Motor neuron (in vitro differentiated cells): ENCODE results near the gene EMC10. TPM values are rescaled to one million over a fixed set of nuclear protein-coding genes. Genes with fewer than 3 reads are reported as not detected.

Experiments used
- ATAC-seq, 8 experiments: fragments of 200-7000 bp; cut with Tn5 transposase; replicated peaks in 6 of 8; 2 replicates each; pipeline ENCODE4 v1.8.0; 2021; ENCODE audit warnings: mild to moderate bottlenecking in 8 of 8, moderate library complexity in 8 of 8
- H3K27ac ChIP-seq, 2 donors: fragments of 250-450 bp; sonication (Bioruptor Pico); 2 replicates each; pipeline ENCODE4 v1.9.0; 2021; ENCODE audit warnings: antibody characterized with exemption in 2 of 2, mild to moderate bottlenecking in 2 of 2, moderate library complexity in 1 of 2
- H3K4me1 ChIP-seq, 2 donors: fragments of 250-450 bp; sonication (Bioruptor Pico); replicated peaks in 1 of 2; 2 replicates each; pipeline ENCODE4 v1.6.1; 2021; ENCODE audit warnings: antibody characterized with exemption in 2 of 2, mild to moderate bottlenecking in 2 of 2, moderate library complexity in 1 of 2
- H3K4me3 ChIP-seq, 5 donors: fragments of 250-450 bp; sonication (Bioruptor Pico); 2 replicates each; pipeline ENCODE4 v1.9.0; 2021; ENCODE audit warnings: antibody characterized with exemption in 5 of 5, mild to moderate bottlenecking in 5 of 5, moderate library complexity in 4 of 5
- WGBS, 10 experiments: fragments of 450-650 bp; shearing (Covaris generic); methylation state at CpG; one replicate each; pipeline ENCODE4 v1.0.0; 2022; 5-methylcytosine and 5-hydroxymethylcytosine counted together
- in situ Hi-C, 9 experiments: fragments of 400-800 bp; cut with MboI; loops; one replicate each; pipeline ENCODE4 v1.15.0; 2021; ENCODE audit warnings: low sequenced_read_pairs in 9 of 9, low pct_unique_long_range_greater_than_20kb in 2 of 9; ENCODE audit not compliant: unreplicated experiment in 9 of 9
- total RNA-seq, 8 experiments: library from RNA; unstranded; fragments of 300-600 nt; gene quantifications; 2 replicates each; pipeline versions ENCODE4 v1.2.3 to v1.2.4, GENCODE V29; 2022

Gene EMC10
- total RNA-seq, 8 experiments from 2014 or later, result 46.0 to 183 (median 90.3) TPM

DNA sequence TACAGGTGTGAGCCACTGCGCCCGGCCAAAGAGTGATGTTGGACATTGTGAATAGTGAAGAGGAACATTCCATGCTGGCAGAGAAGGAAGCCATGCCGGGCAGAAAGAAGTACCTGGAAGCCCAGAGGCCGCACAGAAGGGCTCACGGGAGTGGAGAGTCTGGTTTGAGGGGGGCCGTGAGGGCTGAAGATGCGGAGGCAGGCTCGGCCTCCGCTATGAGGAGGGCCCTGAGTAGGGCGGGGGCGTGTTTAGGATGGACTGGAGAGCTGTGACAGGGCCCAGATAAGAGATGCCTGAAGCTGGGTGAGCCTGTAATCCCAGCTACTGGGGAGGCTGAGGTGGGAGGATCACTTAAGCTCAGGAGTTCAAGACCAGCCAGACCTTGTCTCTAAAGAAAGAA is 33.1 kb downstream of the EMC10 start:
- H3K27ac ChIP-seq, result peak overlapping the region; percentile 92 to 93
- no peak overlapping the region for H3K4me3 ChIP-seq
- peaks cover 46 to 51% of the 10 kb centered on the region in 2 donors for H3K4me1 ChIP-seq
- in situ Hi-C loops, result no loop called here
- ATAC-seq, result no peak
- WGBS, 10 experiments, result 63 to 94% (median 84%) methylated on average over 2 to 3 of the region's 11 CpGs; no CpG with 5 or more reads in 6 of the 10 experiments

DNA sequence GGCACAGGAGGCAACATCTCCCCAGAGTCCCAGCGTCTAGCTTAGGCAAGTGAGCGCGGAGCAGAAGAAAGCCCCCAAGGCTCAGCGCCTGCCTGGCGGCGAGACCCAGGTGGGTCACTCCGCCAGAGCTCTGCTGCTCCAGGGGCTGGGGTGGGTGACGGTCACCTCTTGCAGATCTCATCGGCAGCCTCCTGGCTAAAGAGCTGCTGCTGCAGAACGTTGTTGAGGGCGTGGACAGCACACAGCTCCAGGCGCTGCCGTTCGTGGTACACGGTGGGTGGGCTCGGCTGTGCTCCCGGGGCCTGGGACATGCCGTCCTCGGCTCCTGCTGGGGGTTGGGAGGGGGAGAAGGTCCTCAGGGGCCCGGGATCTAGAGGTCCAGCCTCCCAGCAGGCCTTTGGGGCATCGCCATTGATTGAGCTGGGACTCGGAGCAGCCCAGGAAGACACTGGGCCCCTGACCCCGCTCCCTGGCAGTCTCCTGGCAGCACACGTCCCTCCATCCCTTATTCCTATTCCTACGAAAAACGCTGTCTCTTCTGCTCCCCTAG is 33.9 kb downstream of the EMC10 start:
- peaks cover 53 to 59% of the 10 kb centered on the region in 2 donors for H3K4me1 ChIP-seq
- ATAC-seq, result peak in 5 of 8 experiments; percentile 1 to 20 (median 12)
- in situ Hi-C loops, result no loop called here
- H3K4me3 ChIP-seq, result peak overlapping the region; percentile 18 to 42 (median 35)
- WGBS, 10 experiments, result 22% methylated on average over 4 of the region's 26 CpGs; no CpG with 5 or more reads in 9 of the 10 experiments
- peak overlapping the region; percentile 92 to 93 for H3K27ac ChIP-seq

DNA sequence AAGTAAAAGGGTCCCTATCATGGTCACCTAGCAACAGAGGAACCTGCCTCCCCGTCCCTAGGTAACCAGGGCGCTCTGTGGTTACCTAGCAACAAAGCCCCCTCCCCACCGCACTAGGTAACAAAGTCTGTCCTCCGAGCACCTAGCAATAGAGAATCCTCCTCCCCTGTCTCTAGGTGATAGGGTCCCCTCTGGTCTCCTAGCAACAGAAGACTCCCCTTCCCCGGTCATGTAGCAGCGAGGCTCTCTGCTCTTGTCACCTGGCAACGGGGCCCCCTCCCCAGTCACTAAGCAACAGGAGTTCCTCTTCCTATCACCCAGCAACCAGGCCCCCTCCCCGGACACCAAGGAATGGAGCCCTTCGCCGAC is 34.4 kb downstream of the EMC10 start:
- WGBS, 10 experiments, result 0 to 30% (median 0%) methylated on average over 1 to 5 of the region's 10 CpGs; no CpG with 5 or more reads in 4 of the 10 experiments
- Histone ChIP-seq H3K4me3 (peak overlapping the region; percentile 18 to 42 (median 35)), H3K27ac (peak overlapping the region; percentile 92 to 93), H3K4me1 (peaks cover 53 to 62% of the 10 kb centered on the region in 2 donors)
- in situ Hi-C loops, result no loop called here
- ATAC-seq, result peak in 5 of 8 experiments; percentile 63 to 77 (median 74)

DNA sequence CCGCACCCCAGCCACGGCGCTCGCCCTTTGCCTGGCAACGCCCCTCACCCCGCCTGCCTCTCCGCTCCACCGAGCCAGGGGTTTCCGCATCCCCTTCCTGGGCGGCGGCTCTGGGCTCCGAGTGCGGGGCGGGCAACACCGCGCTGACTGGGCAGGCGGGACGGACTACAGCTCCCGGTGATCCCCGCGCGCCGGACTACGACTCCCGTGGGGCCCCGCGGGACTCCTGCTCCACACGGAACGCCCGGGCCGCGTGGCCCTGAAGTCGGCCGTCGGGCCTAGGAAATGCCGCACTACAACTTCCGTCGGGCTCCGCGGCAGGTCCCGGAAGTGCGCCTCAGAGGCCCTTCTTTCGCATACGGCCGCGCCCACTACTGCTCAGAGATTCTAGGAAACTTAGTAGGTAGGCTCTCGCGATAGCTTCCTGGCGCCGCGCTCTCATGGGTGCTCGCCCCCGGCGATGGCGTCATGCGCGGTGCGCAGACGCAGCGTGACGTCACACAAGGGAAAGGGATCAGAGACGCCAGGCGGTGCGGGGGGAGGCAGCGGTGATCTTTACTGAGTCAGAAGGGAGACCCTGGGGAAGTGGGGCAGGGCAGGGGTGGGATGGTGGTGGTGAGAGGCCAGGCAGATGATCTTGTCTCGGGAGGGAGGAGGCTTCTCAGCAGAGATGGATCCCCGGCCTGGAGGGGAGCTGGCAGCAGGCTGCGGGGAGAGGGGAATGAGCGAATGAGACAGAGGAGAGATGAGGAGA is 34.9 kb downstream of the EMC10 start, which contains the start of gene JOSD2:
Gene JOSD2, minus strand, starts transcription at position 123 of the 754 bp plus-strand sequence. CDS start 760 bp downstream, outside the sequence.
- Histone ChIP-seq H3K27ac (peak within 1 kb of the TSS; percentile 92 to 93), H3K4me3 (peak within 1 kb of the TSS; percentile 27 to 42 (median 35)), H3K4me1 (peaks cover 53 to 62% of the 10 kb centered on the region in 2 donors)
- WGBS, 10 experiments, result 21% methylated on average over 15 of the region's 69 CpGs; no CpG with 5 or more reads in 9 of the 10 experiments
- in situ Hi-C loops, result no loop called here
- peak; percentile 74 to 95 (median 79) for ATAC-seq

DNA sequence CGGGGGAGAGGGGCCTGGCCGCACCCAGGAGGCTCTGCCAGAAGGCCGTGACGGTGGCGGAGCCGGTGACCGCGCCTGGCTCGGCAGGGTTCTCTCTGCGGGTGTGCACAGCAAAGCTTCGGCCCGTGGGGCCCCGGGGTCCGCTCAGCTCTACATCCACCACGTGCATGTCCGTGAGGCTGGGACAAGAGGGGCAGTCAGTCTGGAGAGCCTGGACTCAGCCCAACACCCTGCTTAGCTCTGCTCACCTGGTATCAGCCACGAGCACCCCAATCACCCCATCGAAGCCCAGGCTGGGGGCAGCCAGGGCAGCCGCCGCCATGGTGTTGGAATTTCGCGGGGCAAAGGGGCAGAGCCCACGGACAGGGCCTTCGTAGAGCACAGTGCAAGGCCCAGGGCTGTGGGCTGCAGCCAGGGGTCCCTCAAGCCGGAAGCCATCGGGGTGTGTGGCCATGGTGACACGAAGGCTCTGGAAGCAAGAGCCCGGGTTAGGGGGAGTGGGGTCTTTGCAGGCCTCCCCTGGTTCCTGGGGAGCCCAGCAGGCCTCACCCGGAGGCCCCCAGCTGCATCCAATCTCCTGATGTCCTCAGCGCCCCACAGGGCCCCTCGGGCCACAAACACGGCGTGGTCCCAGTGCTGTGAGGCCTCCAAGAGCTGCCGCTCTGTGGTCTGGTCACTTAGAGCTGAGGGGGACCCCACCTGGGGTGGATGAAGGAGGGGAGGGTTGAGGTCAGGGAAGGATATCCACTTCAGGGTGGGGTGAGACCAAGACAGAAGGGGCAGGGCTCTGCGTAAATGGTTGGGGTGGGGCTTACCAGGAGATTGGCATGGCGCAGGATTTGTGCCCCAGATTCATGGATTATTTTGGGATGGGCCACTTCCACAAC is 36.0 kb downstream of the EMC10 start:
- WGBS, 10 experiments, result 90 to 100% (median 100%) methylated on average over 2 to 14 of the region's 36 CpGs; no CpG with 5 or more reads in 6 of the 10 experiments
- in situ Hi-C loops, result no loop called here
- Histone ChIP-seq H3K4me3 (peak overlapping the region in 2 of 5 donors; percentile 33 to 38), H3K27ac (peak overlapping the region; percentile 86 to 92), H3K4me1 (peaks cover 53 to 62% of the 10 kb centered on the region in 2 donors)
- ATAC-seq, result no peak

DNA sequence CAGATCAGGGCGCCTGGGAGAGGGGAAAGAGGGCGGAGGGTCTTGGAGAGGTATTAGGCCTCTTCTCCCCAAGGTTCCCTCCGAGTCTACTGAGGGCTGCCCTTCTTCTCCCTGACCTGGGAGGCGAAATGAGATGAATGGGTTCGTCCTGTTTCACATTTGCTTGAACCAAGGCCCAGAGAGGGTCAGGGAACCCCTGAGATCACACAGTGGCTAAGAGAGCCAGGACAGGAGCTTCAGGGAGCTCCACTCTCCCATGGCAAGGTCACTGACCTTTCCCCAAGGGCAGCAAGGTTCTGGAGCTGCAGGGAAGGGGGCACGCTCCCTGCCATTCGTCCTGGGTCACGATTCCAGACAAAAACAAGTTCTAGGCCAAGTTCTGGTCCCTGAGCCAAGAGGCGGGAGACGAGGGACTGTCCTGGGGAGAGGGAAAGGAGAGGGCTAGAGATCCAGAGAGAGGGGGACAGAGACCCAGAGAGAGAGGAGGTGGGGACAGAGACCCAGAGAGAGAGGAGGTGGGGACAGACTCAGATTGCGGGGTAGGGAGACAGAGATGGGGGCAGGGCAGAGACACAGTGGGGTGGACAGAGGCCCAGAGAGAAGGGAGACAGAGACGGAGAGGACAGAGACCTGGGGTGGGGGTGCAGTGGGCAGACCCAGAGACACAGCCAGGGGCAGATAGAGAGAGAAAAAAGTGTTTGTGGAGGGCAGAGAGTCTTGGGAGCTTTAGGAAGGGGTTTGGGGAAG is 36.9 kb downstream of the EMC10 start:
- Histone ChIP-seq H3K4me1 (peaks cover 50 to 59% of the 10 kb centered on the region in 2 donors), H3K4me3 (no peak overlapping the region), H3K27ac (peak overlapping the region; percentile 87 to 92)
- no peak for ATAC-seq
- in situ Hi-C loops, result no loop called here
- WGBS, 10 experiments, result 45 to 93% (median 54%) methylated on average over 2 to 4 of the region's 12 CpGs; no CpG with 5 or more reads in 6 of the 10 experiments

DNA sequence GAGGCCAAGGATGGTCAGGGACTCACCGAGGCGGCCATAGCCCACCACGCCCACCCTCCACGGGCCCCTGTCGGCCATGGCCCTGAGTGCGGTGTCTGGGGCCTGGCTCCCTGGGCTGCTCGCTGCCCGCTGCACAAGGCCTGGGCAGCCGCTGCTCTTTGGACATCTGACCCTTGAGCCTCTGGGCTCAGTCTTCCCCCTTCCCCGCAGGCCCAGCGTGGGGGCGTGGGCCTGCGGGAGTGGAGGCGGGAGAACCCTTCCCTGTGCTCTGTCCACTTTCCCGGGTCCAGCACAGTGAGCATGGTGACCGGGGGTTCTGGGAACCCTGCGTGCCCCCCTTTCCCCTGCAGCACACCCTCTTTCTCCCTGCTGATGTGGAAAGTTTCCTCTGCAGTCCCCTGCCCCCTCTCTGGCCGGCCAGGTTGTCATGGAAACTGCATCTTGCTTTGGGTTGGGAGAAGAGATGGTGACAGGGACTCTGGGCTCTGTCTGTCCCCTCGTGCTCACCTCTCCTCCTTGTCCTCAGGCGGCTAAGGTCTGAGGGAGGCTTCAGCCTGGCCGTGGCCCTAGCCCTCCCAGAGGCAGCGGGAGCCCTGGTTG is 37.5 kb downstream of the EMC10 start, which contains the start of gene ASPDH:
Gene ASPDH, minus strand, starts transcription at position 168 of the 600 bp plus-strand sequence. Its CDS starts 90 bp downstream, at position 78.
- peak within 1 kb of the TSS; percentile 87 to 92 for H3K27ac ChIP-seq
- peaks cover 43 to 52% of the 10 kb centered on the region in 2 donors for H3K4me1 ChIP-seq
- 0 to 15% (median 0%) methylated on average over 1 to 7 of the region's 22 CpGs; no CpG with 5 or more reads in 7 of the 10 experiments for WGBS, 10 experiments
- in situ Hi-C loops, result no loop called here
- H3K4me3 ChIP-seq, result peak within 1 kb of the TSS in 1 of 5 donors; percentile 9
- no peak for ATAC-seq

DNA sequence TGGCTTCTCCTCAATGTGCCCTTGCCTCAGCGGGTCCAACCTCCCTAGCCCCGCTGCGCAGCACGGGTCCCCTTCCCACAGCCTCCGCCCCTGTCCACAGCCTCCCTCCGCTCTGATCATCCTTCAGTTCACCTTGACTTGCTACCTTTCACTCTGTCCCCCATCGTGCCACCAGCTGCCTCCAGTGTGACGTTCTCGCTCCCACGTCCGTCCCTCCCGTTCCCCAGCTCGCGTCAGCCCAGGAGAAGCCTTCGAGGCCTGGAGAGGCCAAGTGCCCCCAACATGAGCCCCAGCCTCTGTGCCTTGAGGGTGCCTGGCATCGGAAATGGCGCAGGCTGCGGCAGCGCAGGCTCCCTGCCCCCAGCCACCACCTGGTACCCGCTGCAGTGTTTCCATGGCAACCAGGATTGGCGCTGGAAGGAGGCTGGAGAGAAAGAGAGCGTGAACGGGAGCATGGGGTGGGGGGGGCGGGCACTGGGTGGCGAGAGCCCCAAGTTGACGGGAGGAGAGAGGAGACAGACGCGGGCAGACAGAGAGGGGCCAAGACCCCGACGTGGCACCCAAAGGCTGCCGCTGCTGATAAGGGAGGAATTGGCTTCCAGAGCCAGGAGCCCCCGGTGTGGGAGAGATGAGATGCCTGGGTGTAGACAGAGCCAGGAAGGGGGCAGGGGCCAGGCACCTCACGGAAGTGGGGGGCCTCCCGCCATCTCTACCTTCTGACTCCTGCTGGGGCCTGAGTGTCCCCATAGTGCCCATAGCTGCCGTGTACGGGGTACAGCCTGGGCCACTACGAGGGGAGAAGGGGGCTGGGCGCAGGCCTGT is 38.2 kb downstream of the EMC10 start:
- Histone ChIP-seq H3K4me3 (peak overlapping the region in 1 of 5 donors; percentile 9), H3K4me1 (peaks cover 36 to 45% of the 10 kb centered on the region in 2 donors), H3K27ac (peak overlapping the region; percentile 87 to 92)
- 50 to 70% (median 61%) methylated on average over 2 to 7 of the region's 38 CpGs; no CpG with 5 or more reads in 6 of the 10 experiments for WGBS, 10 experiments
- ATAC-seq, result no peak
- in situ Hi-C loops, result no loop called here

DNA sequence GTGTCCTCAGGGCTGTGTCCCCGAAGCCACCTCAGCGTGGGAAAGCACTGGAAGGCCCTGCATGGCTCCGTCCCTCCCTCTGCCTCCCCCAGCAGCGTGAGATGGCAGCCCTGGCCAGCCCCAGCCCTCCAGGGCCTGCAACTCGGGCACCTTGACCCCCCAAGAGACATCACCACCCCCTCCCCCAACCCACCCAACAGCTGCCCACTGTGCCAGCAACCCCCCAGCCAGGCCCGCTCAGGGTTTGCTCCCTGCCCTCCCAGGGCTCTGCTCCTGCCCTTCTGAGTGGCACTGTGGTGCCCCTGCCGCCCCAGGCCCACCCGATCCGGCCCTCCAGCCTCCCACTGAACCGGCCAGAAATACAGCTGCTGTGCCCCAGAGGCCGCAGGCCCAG is 38.9 kb downstream of the EMC10 start:
- Histone ChIP-seq H3K4me3 (no peak overlapping the region), H3K27ac (peak overlapping the region; percentile 32 to 87), H3K4me1 (peaks cover 30 to 39% of the 10 kb centered on the region in 2 donors)
- no peak for ATAC-seq
- WGBS, 10 experiments, result 70% methylated on average over 2 of the region's 11 CpGs; no CpG with 5 or more reads in 9 of the 10 experiments
- in situ Hi-C loops, result no loop called here

DNA sequence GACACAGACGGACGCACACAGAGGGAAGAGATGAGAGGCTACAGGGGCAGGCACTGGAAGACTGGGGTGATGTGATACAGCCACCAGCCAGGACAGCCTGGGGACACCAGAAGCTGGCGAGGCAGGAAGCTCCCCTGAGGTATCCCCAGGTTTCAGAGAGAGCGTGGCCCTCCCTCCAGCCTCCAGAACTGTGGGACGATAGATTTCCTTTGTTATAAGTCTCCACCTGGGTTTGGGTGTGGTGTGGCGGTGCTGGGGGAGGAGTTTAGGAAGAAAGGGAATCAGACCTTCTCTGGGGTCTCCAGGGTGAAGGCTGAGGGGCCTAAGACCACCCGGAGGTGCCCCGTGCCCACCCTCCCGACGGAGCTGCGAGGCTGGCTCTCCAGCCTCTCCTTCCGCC is 40.1 kb downstream of the EMC10 start:
- H3K4me3 ChIP-seq, result no peak overlapping the region
- no peak for ATAC-seq
- in situ Hi-C loops, result no loop called here
- peaks cover 30 to 37% of the 10 kb centered on the region in 2 donors for H3K4me1 ChIP-seq
- no peak overlapping the region for H3K27ac ChIP-seq
- WGBS, 10 experiments, result 53 to 85% (median 76%) methylated on average over 1 to 4 of the region's 12 CpGs; no CpG with 5 or more reads in 5 of the 10 experiments
